ENCODE results near the gene TNRC6B.

The TNRC6B gene

DNA sequence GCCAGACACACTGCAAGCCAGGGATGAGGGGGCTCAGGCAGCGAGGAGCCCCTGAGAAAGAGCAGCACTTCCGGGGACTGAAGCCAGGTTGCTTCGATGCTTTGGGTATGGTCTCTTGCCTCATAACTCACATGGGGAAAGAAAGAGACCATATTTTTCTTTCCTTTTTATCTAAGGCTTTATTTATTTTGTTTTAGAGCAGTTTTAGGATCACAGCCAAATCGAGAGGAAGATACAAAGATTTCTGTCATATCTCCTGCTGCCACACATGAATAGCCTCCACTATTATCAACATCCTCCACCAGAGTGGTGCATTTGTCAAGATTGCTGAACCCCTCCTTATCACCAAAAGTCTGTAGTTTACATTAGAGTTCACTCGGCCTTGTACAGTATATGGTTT lies 144.3 kb downstream of the TNRC6B start:
- peaks cover 59% of the 10 kb centered on the region for H3K4me1 Mint-ChIP-seq
- no peak overlapping the region for H3K4me3 Mint-ChIP-seq
- peaks cover 29% of the 10 kb centered on the region for H3K36me3 Mint-ChIP-seq (ENCODE audit: low read depth)
- peak overlapping the region; percentile 28 for H3K27ac Mint-ChIP-seq
- no peaks in the 10 kb centered on the region for H3K27me3 Mint-ChIP-seq
- no peak for DNase-seq
- ATAC-seq = no peak
- no peaks in the 10 kb centered on the region for H3K9me3 Mint-ChIP-seq

DNA sequence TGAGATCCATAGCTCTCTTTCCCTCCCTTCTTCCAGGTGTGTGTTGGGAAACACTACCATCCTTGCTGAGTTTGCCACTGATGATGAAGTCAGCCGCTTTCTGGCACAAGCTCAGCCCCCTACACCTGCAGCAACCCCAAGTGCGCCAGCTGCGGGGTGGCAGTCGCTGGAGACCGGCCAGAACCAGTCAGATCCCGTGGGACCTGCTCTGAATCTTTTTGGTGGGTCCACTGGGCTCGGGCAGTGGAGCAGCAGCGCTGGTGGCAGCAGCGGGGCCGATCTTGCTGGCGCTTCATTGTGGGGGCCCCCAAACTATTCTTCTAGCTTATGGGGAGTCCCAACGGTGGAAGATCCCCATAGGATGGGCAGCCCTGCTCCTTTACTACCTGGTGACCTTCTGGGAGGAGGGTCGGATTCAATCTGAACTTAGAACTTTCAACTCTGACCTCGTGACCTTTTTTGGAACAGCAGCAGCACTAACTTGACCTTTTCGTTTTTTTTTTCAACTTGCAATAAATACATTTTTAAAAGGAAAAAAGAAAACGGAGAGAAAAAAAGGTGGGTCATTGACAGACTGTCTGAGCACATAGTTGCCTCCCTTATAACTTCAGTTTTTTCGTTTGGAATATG lies 145.2 kb downstream of the TNRC6B start:
- H3K27ac Mint-ChIP-seq = no peak overlapping the region
- H3K36me3 Mint-ChIP-seq (ENCODE audit: low read depth) = peaks cover 22% of the 10 kb centered on the region
- H3K4me1 Mint-ChIP-seq = peaks cover 68% of the 10 kb centered on the region
- no peaks in the 10 kb centered on the region for H3K9me3 Mint-ChIP-seq
- no peak overlapping the region for H3K4me3 Mint-ChIP-seq
- DNase-seq = no peak
- H3K27me3 Mint-ChIP-seq = no peaks in the 10 kb centered on the region
- ATAC-seq = no peak

DNA sequence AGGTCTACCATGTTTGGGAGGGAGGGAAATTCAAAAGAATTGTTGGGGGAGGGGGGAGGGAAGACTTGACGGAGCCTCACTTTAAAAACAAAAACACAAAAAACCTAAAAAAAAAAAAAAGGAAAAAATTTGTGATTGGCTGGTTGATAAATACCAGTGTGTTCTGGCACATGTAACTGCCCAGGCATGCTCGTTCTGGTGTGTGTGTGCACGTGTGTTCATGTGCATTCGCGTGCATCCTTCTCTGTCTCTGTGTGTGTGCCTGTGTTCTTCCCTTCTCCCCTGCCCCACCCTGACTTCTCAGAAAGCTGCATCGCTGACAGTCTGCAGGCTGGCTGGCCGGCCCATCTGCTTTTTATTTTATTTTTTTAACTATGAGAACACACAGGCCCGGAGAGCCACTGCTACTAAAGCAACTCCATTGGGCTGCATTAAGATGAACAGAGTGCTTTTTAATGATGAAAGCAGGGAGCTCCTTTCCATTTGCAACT lies 146.0 kb downstream of the TNRC6B start:
- peak overlapping the region; percentile 89 for H3K27ac Mint-ChIP-seq
- H3K9me3 Mint-ChIP-seq = no peaks in the 10 kb centered on the region
- DNase-seq (peak; percentile 20), ATAC-seq (no peak)
- no peaks in the 10 kb centered on the region for H3K27me3 Mint-ChIP-seq
- peaks cover 76% of the 10 kb centered on the region for H3K4me1 Mint-ChIP-seq
- H3K4me3 Mint-ChIP-seq = peak overlapping the region; percentile 76
- peaks cover 23% of the 10 kb centered on the region for H3K36me3 Mint-ChIP-seq (ENCODE audit: low read depth)

DNA sequence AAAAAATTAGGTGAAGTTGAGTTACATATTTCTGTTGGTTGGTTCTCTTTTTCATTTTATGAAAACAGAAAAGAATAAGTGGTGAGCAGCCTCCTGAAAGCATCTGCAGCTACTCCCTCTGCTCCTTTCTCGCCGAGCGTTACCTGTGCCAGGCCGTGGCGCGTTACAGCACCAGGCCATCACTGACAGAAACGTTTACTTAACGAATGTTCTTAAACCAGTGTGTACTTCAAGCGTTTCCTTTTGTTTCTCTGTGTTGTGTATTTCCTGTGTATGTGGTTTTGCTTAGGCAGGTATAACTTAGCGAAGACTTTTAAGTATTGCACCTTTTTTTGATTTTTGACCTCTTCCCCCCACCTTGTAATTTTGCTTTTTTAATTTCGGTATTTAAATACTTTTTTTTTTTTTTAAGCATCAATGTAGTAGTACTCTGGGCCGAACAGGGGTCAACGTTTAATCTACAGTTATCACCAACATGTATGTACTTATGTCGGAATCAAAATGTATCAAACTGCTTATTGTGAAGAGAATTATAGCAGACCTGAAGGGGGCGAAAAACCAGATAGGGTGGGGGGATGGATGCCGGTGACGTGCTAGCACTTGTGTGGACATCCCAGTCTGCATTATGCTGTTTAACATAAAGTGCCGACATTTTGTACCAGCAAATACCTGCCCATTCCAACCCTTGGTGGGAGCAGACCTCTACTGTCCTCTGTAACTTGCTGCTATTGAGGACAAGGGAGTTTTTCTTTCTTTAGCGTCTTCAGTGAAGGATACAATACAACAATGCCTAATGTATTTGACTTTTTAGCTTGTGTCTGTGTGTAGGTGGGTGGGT lies 147.0 kb downstream of the TNRC6B start:
- peak; percentile 51 for ATAC-seq
- Mint-ChIP-seq H3K4me3 (peak overlapping the region; percentile 76), H3K9me3 (no peaks in the 10 kb centered on the region), H3K27me3 (no peaks in the 10 kb centered on the region), H3K4me1 (peaks cover 84% of the 10 kb centered on the region), H3K27ac (peak overlapping the region; percentile 89), H3K36me3 (ENCODE audit: low read depth) (peaks cover 23% of the 10 kb centered on the region)
- DNase-seq = peak; percentile 48

DNA sequence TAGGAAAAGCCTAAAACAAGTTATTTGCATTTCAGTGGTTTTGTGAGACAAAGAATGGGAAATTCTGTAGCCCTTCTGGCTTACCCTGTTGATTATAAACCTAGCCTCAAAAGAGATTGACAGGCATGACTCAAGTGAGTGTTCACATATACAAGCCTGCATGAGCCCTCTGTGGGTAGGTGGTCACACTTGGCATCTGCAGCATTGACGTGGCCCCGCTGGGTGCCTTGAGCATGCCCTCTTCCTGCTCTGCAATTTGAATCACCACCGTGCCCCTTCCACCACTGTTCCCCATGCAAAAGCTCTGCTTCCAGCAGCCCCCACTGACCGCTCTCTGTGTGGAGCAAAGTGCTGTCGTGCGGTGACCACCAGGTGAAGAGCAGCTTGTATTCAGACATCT lies 147.6 kb downstream of the TNRC6B start:
- ATAC-seq = peak; percentile 97
- Mint-ChIP-seq H3K4me3 (peak overlapping the region; percentile 76), H3K27me3 (no peaks in the 10 kb centered on the region), H3K27ac (peak overlapping the region; percentile 89), H3K9me3 (no peaks in the 10 kb centered on the region), H3K4me1 (peaks cover 85% of the 10 kb centered on the region), H3K36me3 (ENCODE audit: low read depth) (peaks cover 23% of the 10 kb centered on the region)
- DNase-seq = peak; percentile 73

DNA sequence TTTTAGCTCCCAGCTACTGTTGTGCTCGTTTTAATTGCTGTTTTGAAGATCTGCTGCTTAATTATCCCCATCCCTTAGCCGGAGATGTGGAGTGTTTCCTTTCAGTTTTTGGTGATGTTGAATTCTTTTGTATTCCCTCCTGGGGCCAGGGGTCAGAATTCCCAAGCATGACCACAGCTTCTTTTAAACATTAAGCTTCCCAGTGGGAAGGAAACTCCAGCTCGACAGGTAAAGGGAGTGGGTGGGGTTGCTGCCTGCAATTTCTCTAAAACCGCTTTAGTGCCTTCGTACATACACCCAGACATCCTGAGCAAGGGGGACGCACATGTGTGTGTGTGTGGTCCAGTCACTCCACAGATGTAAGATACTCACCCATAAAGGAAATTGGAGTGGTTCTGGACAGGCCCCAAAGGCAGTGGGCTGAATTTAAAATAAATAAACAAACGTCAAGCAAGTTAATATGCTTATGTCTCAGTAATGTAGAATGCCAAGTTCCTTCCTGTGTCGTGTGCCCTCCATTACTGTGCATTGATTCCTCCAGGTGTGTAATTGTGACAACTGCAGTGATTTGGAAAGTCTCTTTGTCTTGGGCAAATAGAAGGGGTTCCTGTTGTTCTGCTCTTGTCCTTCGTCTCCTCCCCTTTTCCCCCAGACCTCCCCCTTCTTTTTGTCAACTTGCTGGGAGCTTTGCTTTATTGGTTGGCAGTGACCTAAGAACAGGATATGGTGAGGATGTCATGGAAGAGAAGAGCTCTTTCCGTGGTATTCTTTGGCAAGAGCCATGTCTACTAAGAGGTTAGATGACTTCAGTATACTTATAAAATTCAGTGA lies 149.4 kb downstream of the TNRC6B start:
- DNase-seq (no peak), ATAC-seq (no peak)
- Mint-ChIP-seq H3K27me3 (no peaks in the 10 kb centered on the region), H3K9me3 (no peaks in the 10 kb centered on the region), H3K4me3 (peak overlapping the region; percentile 20), H3K27ac (peak overlapping the region; percentile 70), H3K36me3 (ENCODE audit: low read depth) (peaks cover 14% of the 10 kb centered on the region), H3K4me1 (peaks cover 90% of the 10 kb centered on the region)

DNA sequence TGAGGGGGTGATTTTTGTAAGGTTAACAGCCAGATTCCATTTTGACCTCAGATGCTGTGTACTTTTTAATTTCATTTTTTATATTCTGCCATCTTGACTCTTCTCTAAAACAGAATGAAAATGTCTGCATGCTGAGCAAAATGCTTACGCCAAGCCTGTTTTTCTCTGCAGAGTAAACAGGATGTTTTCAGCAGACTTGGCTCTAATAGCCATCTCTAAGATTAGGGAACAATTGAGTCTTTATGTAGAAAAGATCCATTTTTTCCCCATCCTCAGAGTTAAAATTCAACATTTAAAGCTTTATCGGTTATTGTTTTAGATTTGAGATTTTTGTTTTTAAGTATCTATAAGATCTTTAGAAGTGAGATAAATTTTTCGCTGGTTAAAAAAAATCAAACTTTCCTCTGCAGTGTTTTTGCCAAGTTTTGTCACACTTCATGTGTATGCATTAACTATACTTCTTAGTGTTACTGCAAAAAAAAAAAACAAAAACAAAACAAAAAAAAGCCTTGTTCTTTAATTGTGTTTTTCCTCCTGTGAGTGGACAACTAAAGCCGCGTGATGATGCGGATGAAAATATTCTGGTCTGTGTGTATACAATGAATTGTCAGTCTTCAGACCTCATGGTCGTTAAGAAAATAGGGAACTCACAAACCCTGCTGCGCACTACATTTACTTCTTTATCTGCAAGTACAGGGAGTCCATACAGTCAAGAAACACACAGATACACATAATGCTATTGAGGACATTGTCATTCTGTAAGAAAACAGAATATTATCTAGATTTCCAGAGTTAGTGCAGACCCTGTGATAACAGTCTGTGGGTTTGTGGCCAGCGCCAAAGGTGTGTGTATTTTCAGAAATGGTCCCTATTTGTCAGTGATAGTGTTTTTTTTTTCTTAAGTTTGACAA lies 151.1 kb downstream of the TNRC6B start:
- no peak overlapping the region for H3K4me3 Mint-ChIP-seq
- no peaks in the 10 kb centered on the region for H3K9me3 Mint-ChIP-seq
- no peak overlapping the region for H3K27ac Mint-ChIP-seq
- H3K36me3 Mint-ChIP-seq (ENCODE audit: low read depth) = peaks cover 2% of the 10 kb centered on the region
- H3K4me1 Mint-ChIP-seq = peaks cover 96% of the 10 kb centered on the region
- DNase-seq (no peak), ATAC-seq (no peak)
- no peaks in the 10 kb centered on the region for H3K27me3 Mint-ChIP-seq

DNA sequence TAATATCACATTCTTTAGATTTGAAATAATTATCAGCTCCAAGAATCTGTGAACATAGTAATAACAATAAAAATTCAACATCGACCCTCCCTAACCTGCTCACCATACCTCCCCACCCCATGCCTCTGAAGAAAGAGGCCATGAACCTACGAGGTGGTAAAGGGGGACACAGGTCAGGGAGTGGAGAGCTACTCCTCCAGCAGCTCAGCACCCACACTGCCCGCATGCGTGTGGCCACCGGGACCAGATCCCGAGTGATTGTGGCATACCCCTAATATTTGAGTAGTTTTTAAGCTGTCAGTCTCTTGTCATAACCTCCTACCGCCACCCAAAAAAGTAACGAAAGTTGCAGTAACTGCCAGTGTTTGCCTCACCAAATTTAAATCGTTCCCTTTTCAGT lies 151.7 kb downstream of the TNRC6B start:
- no peak overlapping the region for H3K27ac Mint-ChIP-seq
- no peaks in the 10 kb centered on the region for H3K27me3 Mint-ChIP-seq
- ATAC-seq (no peak), DNase-seq (no peak)
- H3K36me3 Mint-ChIP-seq (ENCODE audit: low read depth) = peaks cover 2% of the 10 kb centered on the region
- no peak overlapping the region for H3K4me3 Mint-ChIP-seq
- H3K4me1 Mint-ChIP-seq = peaks cover 96% of the 10 kb centered on the region
- no peaks in the 10 kb centered on the region for H3K9me3 Mint-ChIP-seq

DNA sequence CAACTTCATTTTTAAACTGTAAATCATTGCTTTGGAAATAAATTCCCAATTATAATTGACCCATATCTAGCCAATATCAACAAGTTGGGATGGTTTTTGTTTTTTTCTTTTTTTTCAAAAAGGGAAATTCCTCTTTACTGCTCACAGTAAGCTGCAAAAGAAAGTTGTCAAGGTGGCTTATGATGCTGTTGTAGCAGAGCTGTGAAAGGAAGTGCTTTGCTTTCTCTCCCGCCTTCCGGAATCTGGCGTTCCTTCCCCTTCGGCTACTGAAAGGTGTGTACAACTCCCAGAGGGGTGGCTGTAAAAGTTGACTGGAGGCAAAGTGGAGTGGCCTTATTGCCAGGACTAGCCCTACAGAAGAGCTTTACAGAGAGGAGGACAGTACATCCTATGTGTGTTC lies 152.4 kb downstream of the TNRC6B start:
- DNase-seq (no peak), ATAC-seq (no peak)
- Mint-ChIP-seq H3K27me3 (no peaks in the 10 kb centered on the region), H3K36me3 (ENCODE audit: low read depth) (peaks cover 2% of the 10 kb centered on the region), H3K9me3 (no peaks in the 10 kb centered on the region), H3K4me3 (no peak overlapping the region), H3K4me1 (peaks cover 96% of the 10 kb centered on the region), H3K27ac (peak overlapping the region; percentile 55)

DNA sequence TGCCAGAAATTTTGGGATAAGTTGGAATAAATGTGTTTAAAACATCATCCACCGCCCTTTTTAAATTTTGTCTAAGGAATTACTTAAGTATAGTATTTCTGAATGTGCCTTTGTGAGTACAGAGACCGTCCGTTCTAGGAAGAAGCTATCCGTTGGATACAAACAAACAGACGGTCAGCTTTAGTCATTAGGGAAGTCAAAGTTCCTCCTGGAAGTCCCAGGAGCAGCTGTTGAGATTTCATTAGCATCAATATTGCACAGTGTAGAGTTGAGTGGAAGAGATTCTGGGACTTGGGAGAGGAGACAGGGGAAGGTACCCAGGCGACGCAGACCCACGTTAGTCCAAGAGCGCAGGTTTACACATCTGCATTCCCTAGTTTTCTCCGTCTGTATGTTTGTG lies 152.9 kb downstream of the TNRC6B start:
- Mint-ChIP-seq H3K36me3 (ENCODE audit: low read depth) (peaks cover 2% of the 10 kb centered on the region), H3K27ac (no peak overlapping the region), H3K27me3 (no peaks in the 10 kb centered on the region), H3K9me3 (no peaks in the 10 kb centered on the region), H3K4me3 (no peak overlapping the region), H3K4me1 (peaks cover 95% of the 10 kb centered on the region)
- DNase-seq (no peak), ATAC-seq (no peak)

DNA sequence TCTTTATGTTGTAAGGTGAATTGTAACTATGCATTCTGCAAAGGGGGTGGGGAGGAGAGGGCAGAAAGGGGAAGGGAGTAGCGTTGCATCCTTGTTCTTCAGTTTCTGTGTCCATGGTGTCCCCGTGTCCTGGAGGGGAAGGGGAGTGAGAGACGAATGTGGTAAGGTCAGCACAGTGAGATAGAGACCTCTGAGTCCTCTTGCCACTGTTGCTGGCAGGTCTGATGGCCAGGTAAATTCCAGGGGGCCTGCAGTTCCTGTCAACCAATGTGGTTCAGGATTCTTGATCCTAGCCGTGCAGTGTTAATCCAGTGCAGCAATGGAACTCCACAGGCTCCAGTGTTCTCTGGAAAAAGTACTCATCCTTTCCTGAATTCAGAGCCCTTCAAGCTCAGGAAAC lies 154.0 kb downstream of the TNRC6B start:
- Mint-ChIP-seq H3K4me1 (peaks cover 94% of the 10 kb centered on the region), H3K36me3 (ENCODE audit: low read depth) (peaks cover 2% of the 10 kb centered on the region), H3K9me3 (no peaks in the 10 kb centered on the region), H3K4me3 (peak overlapping the region; percentile 68), H3K27me3 (no peaks in the 10 kb centered on the region), H3K27ac (peak overlapping the region; percentile 75)
- ATAC-seq = no peak
- no peak for DNase-seq

DNA sequence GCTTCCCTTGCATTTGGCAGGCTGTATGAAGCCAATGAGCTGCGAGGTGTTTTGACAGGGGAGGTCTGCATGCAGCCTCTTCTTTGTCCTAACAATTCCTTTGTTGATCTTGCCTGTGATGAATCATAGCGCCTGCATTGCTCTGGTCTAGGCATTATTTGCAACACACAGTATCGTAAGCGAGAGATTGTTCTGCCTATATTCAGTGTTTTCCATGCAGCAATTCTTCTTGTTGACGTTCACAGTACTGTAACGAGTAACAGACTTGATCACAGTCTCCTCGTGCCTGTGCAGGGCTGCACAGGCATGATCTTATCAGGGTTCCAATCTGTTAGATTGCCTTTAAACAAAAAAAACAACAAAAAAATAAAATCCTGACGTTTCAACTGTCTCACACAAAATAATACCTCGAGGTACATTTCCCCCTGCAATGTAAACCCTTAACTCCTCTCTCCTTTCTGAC lies 154.6 kb downstream of the TNRC6B start:
- peaks cover 2% of the 10 kb centered on the region for H3K36me3 Mint-ChIP-seq (ENCODE audit: low read depth)
- ATAC-seq (peak; percentile 63), DNase-seq (no peak)
- no peaks in the 10 kb centered on the region for H3K27me3 Mint-ChIP-seq
- peak overlapping the region; percentile 68 for H3K4me3 Mint-ChIP-seq
- peak overlapping the region; percentile 75 for H3K27ac Mint-ChIP-seq
- no peaks in the 10 kb centered on the region for H3K9me3 Mint-ChIP-seq
- H3K4me1 Mint-ChIP-seq = peaks cover 90% of the 10 kb centered on the region

DNA sequence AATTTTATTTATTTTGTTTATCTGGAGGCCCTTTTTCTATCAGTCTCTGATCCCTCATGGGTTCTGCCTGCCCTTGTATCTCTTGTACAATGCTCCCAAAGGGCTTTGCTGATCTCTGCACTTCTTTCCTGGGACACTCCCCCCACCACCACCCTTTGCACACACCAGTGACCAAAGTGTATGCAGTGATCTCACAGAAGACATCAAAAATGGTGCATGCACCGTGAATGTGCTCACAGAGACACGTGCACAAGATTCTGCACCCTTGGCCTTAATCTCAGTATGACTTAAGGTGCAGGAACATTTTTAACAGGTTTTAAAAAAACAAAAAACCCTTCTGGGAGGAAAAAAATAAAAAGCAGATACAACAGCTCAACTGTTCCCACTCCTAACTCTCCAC lies 156.3 kb downstream of the TNRC6B start:
- H3K9me3 Mint-ChIP-seq = no peaks in the 10 kb centered on the region
- DNase-seq (no peak), ATAC-seq (no peak)
- H3K4me1 Mint-ChIP-seq = peaks cover 72% of the 10 kb centered on the region
- H3K4me3 Mint-ChIP-seq = no peak overlapping the region
- H3K27ac Mint-ChIP-seq = no peak overlapping the region
- H3K36me3 Mint-ChIP-seq (ENCODE audit: low read depth) = no peaks in the 10 kb centered on the region
- H3K27me3 Mint-ChIP-seq = no peaks in the 10 kb centered on the region

DNA sequence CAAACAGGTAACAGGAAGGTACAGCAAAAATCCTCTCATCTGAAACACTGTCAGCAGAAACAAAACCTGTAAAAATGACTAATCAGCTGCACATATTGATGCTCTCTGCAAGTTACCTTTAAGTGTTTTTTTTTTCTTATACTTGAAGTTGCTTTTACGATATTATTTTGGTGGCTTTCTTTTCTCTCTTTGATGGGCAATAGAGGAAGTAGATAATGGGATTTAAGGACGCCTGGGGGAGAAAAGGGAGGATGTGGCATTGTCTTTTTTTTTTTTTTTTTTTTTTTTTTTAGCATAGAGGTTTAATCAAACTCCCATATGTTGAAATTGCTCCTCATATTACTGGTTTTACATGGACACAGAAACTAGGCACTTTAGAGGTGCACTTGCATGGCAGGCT lies 157.2 kb downstream of the TNRC6B start:
- no peak for ATAC-seq

More for the DNA sequence above, 157.2 kb downstream of the TNRC6B start:
- DNase-seq = no peak
- Mint-ChIP-seq H3K27me3 (no peaks in the 10 kb centered on the region), H3K27ac (peak overlapping the region; percentile 45), H3K36me3 (ENCODE audit: low read depth) (no peaks in the 10 kb centered on the region), H3K4me3 (peak overlapping the region; percentile 13), H3K9me3 (no peaks in the 10 kb centered on the region), H3K4me1 (peaks cover 65% of the 10 kb centered on the region)

Data from activated naive CD8-positive, alpha-beta T cell treated with anti-CD3 and anti-CD28 coated beads, Interleukin-2, amount 50 U/mL, for 24 hours (primary cell).